ENCODE results near the gene DDX55.

GRCh38 chr12:123614531-123614930 lies 12.6 kb downstream of the DDX55 start:
- TF ChIP-seq, protein P1, sequence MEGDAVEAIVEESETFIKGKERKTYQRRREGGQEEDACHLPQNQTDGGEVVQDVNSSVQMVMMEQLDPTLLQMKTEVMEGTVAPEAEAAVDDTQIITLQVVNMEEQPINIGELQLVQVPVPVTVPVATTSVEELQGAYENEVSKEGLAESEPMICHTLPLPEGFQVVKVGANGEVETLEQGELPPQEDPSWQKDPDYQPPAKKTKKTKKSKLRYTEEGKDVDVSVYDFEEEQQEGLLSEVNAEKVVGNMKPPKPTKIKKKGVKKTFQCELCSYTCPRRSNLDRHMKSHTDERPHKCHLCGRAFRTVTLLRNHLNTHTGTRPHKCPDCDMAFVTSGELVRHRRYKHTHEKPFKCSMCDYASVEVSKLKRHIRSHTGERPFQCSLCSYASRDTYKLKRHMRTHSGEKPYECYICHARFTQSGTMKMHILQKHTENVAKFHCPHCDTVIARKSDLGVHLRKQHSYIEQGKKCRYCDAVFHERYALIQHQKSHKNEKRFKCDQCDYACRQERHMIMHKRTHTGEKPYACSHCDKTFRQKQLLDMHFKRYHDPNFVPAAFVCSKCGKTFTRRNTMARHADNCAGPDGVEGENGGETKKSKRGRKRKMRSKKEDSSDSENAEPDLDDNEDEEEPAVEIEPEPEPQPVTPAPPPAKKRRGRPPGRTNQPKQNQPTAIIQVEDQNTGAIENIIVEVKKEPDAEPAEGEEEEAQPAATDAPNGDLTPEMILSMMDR (IDR thresholded peaks at IDR 0.05; ENCODE audit: low read depth, low read length): no peak
- TF ChIP-seq EZH2phosphoT487 (IDR thresholded peaks at IDR 0.05; ENCODE audit: low read depth): no peak

All from OCI-LY3 (cell line).